Measurements from ENCODE around the gene RPL13. TPM values are rescaled to one million over a fixed set of nuclear protein-coding genes. Genes with fewer than 3 reads are reported as not detected.

Gene RPL13
- total and polyA plus RNA-seq, 2 of the 13 experiments (the other 11 are each of a cell fraction or from before 2014, with no cell fraction given): 2,988 to 4,411 TPM

DNA sequence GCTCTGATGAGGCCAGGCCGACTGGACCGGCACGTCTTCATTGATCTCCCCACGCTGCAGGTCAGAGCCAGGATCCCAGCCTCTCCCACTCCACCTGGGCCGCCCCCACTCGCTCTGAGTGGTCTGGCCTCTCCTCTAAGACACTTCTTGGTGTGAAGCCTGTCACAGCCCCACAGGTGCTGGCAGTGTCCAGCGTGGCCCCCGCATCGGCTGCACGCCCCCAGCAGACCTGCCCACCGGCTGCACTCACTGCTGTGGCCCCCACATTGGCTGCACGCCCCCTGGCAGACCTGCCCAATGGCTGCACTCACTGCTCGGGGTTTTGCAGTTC is 15.8 kb upstream of the RPL13 start:
- H3K27me3 ChIP-seq (ENCODE audit: control insufficient read depth in 1 of 2, insufficient read depth in 2 of 2, low read length in 2 of 2): no peaks in the 10 kb centered on the region; a peak in 1 of 5 replicates
- H4K20me1 ChIP-seq (ENCODE audit: insufficient read depth, low read length): peaks cover 5% of the 10 kb centered on the region; the same call in 1 of the 2 replicates
- H3K4me1 ChIP-seq (ENCODE audit: insufficient read depth, low read length): peaks cover 35% of the 10 kb centered on the region
- H3K4me2 ChIP-seq (ENCODE audit: low read depth, low read length): peak overlapping the region; percentile 96
- peak; percentile 19 for ATAC-seq
- peaks cover 19 to 43% of the 10 kb centered on the region in 2 experiments; a peak in 4 of 5 replicates for H3K36me3 ChIP-seq (replicated peaks in 1 of 2; ENCODE audit: control insufficient read depth in 1 of 2, insufficient read depth in 2 of 2, low read length in 2 of 2)
- intact Hi-C loops (cut with micrococcal nuclease; ENCODE audit: unreplicated experiment) (no loop called here), in situ Hi-C loops (cut with HindIII; ENCODE audit: extremely low pct_ligation_motif_present, low pct_unique_long_range_greater_than_20kb) (no loop called here)
- no peaks in the 10 kb centered on the region for H3K79me2 ChIP-seq (ENCODE audit: insufficient read depth, low read length)
- no peak for FAIRE-seq
- POLR2A ChIA-PET: interaction anchor here (0.8 to 1.7 kb wide), 9 partner anchors 12 to 56 kb away, joined by 3 to 18 read pairs (median 4); partner anchors contain the start of gene SPG7
- BruUV-seq (replicated peaks): no TSS peak
- peak overlapping the region; percentile 87 for H3K27ac ChIP-seq (ENCODE audit: extremely low read length, insufficient read depth, low read length)
- no peaks in the 10 kb centered on the region for H3K9me3 ChIP-seq (ENCODE audit: low read length)
- H3K4me3 ChIP-seq (replicated peaks in 1 of 3; ENCODE audit: insufficient read depth in 1 of 3, low read depth in 2 of 3, low read length in 3 of 3): peak overlapping the region in 2 of 3 experiments; percentile 41 to 72; a peak in 3 of 6 replicates
- H2AFZ ChIP-seq (ENCODE audit: low read length): no peak overlapping the region
- peak overlapping the region; percentile 47 for H3K9ac ChIP-seq (ENCODE audit: insufficient read depth, low read depth, low read length)
- CTCF ChIA-PET (ENCODE audit: low intra/inter-chr PET ratio, low total read pairs): no interaction called here
- WGBS (ENCODE audit: low lambda C conversion rate): 76% methylated on average over 13 of the region's 13 CpGs
- DNase-seq (ENCODE audit: low spot score): no peak
- TF ChIP-seq AGO2 (optimal IDR thresholded peaks at IDR 0.05; ENCODE audit: low read depth, low read length): peak; percentile 85
- TF ChIP-seq, protein P1, sequence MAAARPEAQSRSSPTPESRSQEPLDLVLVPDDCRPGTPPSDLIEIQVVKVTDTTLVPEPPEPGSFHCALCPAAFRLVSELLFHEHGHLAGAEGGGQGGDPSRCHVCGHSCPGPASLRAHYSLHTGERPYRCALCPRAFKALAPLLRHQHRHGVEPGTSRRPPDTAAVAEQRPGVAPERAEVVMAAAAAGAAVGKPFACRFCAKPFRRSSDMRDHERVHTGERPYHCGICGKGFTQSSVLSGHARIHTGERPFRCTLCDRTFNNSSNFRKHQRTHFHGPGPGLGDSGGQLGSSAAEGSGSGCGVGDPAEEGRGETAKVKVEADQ (CRISPR knock-in tag; IDR thresholded peaks at IDR 0.05; ENCODE audit: borderline replicate concordance): no peak
- TF ChIP-seq, protein P2, sequence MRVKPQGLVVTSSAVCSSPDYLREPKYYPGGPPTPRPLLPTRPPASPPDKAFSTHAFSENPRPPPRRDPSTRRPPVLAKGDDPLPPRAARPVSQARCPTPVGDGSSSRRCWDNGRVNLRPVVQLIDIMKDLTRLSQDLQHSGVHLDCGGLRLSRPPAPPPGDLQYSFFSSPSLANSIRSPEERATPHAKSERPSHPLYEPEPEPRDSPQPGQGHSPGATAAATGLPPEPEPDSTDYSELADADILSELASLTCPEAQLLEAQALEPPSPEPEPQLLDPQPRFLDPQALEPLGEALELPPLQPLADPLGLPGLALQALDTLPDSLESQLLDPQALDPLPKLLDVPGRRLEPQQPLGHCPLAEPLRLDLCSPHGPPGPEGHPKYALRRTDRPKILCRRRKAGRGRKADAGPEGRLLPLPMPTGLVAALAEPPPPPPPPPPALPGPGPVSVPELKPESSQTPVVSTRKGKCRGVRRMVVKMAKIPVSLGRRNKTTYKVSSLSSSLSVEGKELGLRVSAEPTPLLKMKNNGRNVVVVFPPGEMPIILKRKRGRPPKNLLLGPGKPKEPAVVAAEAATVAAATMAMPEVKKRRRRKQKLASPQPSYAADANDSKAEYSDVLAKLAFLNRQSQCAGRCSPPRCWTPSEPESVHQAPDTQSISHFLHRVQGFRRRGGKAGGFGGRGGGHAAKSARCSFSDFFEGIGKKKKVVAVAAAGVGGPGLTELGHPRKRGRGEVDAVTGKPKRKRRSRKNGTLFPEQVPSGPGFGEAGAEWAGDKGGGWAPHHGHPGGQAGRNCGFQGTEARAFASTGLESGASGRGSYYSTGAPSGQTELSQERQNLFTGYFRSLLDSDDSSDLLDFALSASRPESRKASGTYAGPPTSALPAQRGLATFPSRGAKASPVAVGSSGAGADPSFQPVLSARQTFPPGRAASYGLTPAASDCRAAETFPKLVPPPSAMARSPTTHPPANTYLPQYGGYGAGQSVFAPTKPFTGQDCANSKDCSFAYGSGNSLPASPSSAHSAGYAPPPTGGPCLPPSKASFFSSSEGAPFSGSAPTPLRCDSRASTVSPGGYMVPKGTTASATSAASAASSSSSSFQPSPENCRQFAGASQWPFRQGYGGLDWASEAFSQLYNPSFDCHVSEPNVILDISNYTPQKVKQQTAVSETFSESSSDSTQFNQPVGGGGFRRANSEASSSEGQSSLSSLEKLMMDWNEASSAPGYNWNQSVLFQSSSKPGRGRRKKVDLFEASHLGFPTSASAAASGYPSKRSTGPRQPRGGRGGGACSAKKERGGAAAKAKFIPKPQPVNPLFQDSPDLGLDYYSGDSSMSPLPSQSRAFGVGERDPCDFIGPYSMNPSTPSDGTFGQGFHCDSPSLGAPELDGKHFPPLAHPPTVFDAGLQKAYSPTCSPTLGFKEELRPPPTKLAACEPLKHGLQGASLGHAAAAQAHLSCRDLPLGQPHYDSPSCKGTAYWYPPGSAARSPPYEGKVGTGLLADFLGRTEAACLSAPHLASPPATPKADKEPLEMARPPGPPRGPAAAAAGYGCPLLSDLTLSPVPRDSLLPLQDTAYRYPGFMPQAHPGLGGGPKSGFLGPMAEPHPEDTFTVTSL (CRISPR knock-in tag; IDR thresholded peaks at IDR 0.05; ENCODE audit: borderline replicate concordance): no peak
- 0 out of 2 replicates have a peak, but pooled peaks have one; percentile 37 for TF ChIP-seq SMAD1 (CRISPR knock-in tag; IDR thresholded peaks at IDR 0.05; ENCODE audit: borderline replicate concordance, low read depth)
- TF ChIP-seq, protein P3, sequence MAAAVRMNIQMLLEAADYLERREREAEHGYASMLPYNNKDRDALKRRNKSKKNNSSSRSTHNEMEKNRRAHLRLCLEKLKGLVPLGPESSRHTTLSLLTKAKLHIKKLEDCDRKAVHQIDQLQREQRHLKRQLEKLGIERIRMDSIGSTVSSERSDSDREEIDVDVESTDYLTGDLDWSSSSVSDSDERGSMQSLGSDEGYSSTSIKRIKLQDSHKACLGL (CRISPR knock-in tag; IDR thresholded peaks at IDR 0.05): no peak
- TF ChIP-seq SALL1 (CRISPR knock-in tag; IDR thresholded peaks at IDR 0.05): peak; percentile 14; the same call in 1 of the 2 replicates
- TF ChIP-seq, protein P4, sequence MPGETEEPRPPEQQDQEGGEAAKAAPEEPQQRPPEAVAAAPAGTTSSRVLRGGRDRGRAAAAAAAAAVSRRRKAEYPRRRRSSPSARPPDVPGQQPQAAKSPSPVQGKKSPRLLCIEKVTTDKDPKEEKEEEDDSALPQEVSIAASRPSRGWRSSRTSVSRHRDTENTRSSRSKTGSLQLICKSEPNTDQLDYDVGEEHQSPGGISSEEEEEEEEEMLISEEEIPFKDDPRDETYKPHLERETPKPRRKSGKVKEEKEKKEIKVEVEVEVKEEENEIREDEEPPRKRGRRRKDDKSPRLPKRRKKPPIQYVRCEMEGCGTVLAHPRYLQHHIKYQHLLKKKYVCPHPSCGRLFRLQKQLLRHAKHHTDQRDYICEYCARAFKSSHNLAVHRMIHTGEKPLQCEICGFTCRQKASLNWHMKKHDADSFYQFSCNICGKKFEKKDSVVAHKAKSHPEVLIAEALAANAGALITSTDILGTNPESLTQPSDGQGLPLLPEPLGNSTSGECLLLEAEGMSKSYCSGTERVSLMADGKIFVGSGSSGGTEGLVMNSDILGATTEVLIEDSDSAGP (CRISPR knock-in tag; IDR thresholded peaks at IDR 0.05; ENCODE audit: borderline replicate concordance): peak; percentile 14; the same call in 1 of the 2 replicates
- 0 out of 2 replicates have a peak, but pooled peaks have one; percentile 50 for TF ChIP-seq ZNF713 (CRISPR knock-in tag; IDR thresholded peaks at IDR 0.05)
- TF ChIP-seq ZNF737 (CRISPR knock-in tag; IDR thresholded peaks at IDR 0.05; ENCODE audit: borderline replicate concordance): no peak
- peak; percentile 28; the same call in 1 of the 2 replicates for TF ChIP-seq NFKB2 (CRISPR knock-in tag; IDR thresholded peaks at IDR 0.05; ENCODE audit: borderline replicate concordance)
- peak; percentile 48 for TF ChIP-seq HNRNPLL (IDR thresholded peaks at IDR 0.05; ENCODE audit: low read depth, low read length, poor library complexity, severe bottlenecking)
- TF ChIP-seq, protein P5, sequence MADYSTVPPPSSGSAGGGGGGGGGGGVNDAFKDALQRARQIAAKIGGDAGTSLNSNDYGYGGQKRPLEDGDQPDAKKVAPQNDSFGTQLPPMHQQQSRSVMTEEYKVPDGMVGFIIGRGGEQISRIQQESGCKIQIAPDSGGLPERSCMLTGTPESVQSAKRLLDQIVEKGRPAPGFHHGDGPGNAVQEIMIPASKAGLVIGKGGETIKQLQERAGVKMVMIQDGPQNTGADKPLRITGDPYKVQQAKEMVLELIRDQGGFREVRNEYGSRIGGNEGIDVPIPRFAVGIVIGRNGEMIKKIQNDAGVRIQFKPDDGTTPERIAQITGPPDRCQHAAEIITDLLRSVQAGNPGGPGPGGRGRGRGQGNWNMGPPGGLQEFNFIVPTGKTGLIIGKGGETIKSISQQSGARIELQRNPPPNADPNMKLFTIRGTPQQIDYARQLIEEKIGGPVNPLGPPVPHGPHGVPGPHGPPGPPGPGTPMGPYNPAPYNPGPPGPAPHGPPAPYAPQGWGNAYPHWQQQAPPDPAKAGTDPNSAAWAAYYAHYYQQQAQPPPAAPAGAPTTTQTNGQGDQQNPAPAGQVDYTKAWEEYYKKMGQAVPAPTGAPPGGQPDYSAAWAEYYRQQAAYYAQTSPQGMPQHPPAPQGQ (CRISPR knock-in tag; IDR thresholded peaks at IDR 0.05; ENCODE audit: borderline replicate concordance): no peak
- TF ChIP-seq ZNF296 (CRISPR knock-in tag; conservative IDR thresholded peaks at IDR 0.05): no peak
